PC-3 (cell line): Measurements from ENCODE around the gene A4GALT.

Experiments used
- CTCF ChIP-seq: fragments of 300-600 bp; sonication (generic); conservative IDR thresholded peaks from 2 replicates; pipeline ENCODE4 v1.5.1; 2017; ENCODE audit warnings: antibody characterized with exemption, low read depth, mild to moderate bottlenecking, low read length
- EZH2 ChIP-seq: fragments of 300-600 bp; sonication (generic); IDR thresholded peaks from one replicate; pipeline ENCODE4 v1.6.1; 2017; ENCODE audit warnings: antibody characterized with exemption, mild to moderate bottlenecking, low read length; ENCODE audit not compliant: unreplicated experiment
- EZH2phosphoT487 ChIP-seq: fragments of 300-600 bp; sonication (generic); IDR thresholded peaks from 2 replicates; pipeline ENCODE4 v1.6.1; 2018; ENCODE audit warnings: mild to moderate bottlenecking, antibody characterized with exemption, low read length, borderline replicate concordance

GRCh38 chr22:42747701-42748513, 27.2 kb upstream of the A4GALT start:
- TF ChIP-seq CTCF (no peak), EZH2phosphoT487 (no peak), EZH2 (no peak)
